Measurements from ENCODE around the gene CLCF1. TPM values are rescaled to one million over a fixed set of nuclear protein-coding genes. Genes with fewer than 3 reads are reported as not detected.
A peak's percentile ranks its signal among the peaks of the same experiment; 100 is the strongest.

Gene CLCF1
- total RNA-seq, 2 experiments from 2014 or later, result 0.09 to 0.27 TPM

DNA sequence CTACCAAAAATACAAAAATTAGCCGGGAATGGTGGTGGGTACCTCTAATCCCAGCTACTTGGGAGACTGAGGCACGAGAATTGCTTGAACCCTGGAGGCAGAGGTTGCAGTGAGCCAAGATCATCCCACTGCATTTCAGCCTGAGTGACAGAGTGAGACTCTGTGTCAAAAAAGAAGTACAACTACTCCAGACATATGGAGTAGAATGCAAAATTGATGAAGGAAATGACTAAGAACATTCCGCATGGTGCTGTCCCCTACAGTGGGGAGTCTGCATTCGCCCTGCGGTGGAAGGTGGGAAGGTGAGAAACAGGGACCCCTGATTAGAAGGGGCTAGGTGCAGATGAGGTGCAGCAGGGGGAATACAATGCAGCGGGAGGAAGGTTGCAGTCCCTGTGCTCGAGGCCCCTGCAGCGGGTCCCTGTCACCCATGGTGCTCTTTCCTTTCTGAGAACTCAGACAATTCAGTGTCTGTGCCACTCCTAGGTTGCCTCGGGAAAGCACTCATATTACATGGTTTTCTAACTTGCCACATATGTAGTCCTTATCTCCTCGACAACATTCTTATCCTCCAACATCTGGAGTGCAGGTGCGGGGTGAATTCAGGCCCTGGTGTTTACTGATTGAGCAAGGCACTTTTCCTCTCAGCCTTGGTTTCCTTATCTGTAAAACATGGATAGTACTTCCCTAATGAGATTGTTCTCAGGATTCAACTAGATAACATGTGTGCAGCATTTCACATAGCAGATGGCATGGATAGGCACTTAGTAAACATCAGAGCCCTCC, 25.2 kb downstream of the CLCF1 start:
- intact Hi-C loops (cut with DNase I, micrococcal nuclease), result no loop called here
- Mint-ChIP-seq H3K4me3 (no peak overlapping the region), H3K27me3 (no peaks in the 10 kb centered on the region), H3K9me3 (ENCODE audit: low read depth) (no peaks in the 10 kb centered on the region), H3K36me3 (ENCODE audit: low read depth) (no peaks in the 10 kb centered on the region), H3K27ac (no peak overlapping the region), H3K4me1 (peaks cover 69% of the 10 kb centered on the region)
- ATAC-seq (no peak), DNase-seq (no peak)
- POLR2A ChIA-PET, result no interaction called here
- CTCF ChIA-PET, result interaction anchor here (0.7 to 12.6 kb wide), 7 partner anchors 9 to 1197 kb away, joined by 3 to 445 read pairs (median 5); partner anchors contain the start of genes CLCF1 and RAD9A

DNA sequence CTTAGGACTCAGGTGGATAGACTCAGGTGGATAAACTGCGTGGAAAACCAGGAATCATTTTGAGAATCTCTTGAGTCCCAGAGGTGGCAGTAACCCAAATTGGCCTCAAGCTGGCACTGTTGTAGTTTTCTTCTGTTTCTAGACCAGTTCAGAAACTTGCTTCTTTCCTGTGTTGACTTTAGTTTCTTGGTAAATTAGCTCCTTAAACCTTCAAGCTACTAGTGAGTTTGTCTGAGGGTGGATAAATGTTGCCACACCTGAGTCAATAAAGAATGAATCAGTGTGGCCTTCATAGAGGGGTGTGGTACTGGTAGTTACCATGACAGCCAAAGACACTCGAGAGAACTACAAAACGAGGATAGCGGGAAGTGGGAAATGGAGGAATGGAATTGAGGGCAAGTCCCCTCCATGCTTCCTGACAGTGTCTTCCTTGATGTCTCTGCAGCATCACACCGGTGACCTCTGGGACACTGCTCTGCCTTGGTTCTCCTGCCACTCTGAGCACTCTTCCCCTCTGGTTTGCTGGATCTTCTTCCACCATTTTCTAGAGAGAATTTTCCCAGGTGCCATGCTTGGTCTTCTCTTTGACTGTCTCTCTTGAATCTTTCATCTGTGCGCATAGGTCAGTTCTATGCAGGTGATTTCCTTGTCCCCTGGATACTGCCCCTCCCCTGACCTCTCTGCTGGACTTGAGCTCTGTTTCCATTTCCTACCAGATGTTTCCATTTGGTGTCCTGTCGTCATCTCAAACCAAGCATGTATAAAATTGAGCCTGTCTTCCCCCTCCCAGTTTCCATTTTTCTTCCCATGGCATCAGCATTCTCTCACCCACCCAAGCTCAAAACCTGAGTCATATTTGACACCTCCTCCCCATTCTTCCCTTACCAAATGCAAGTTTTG, 27.2 kb downstream of the CLCF1 start:
- CTCF ChIA-PET, result interaction anchor here (0.6 to 5.3 kb wide), 38 partner anchors 9 to 1214 kb away, joined by 3 to 62 read pairs (median 4); partner anchors contain the start of genes CLCF1 and SSH3
- H3K4me3 Mint-ChIP-seq, result no peak overlapping the region
- POLR2A ChIA-PET, result interaction anchor here (0.6 kb wide), 1 partner anchor 36 kb away, joined by 3 read pairs; no protein-coding TSS in a partner anchor

GRCh38 chr11:67345247-67345919, 28.0 kb downstream of the CLCF1 start:
- POLR2A ChIA-PET, result no interaction called here
- Mint-ChIP-seq H3K27me3 (no peaks in the 10 kb centered on the region), H3K9me3 (ENCODE audit: low read depth) (peaks cover 3% of the 10 kb centered on the region), H3K36me3 (ENCODE audit: low read depth) (peaks cover 1% of the 10 kb centered on the region), H3K4me1 (peaks cover 52% of the 10 kb centered on the region), H3K27ac (peak overlapping the region; percentile 89), H3K4me3 (no peak overlapping the region)
- ATAC-seq, result peak; percentile 67
- CTCF ChIA-PET, result interaction anchor here (0.6 to 5.3 kb wide), 35 partner anchors 9 to 1213 kb away, joined by 3 to 62 read pairs (median 5); partner anchors contain the start of genes CLCF1 and SSH3
- DNase-seq, result peak; percentile 39
- intact Hi-C loops (cut with DNase I, micrococcal nuclease), result no loop called here

More for the DNA sequence above, 27.2 kb downstream of the CLCF1 start:
- H3K27ac Mint-ChIP-seq, result peak overlapping the region; percentile 89
- H3K27me3 Mint-ChIP-seq, result no peaks in the 10 kb centered on the region
- H3K4me1 Mint-ChIP-seq, result peaks cover 55% of the 10 kb centered on the region
- peaks cover 3% of the 10 kb centered on the region for H3K9me3 Mint-ChIP-seq (ENCODE audit: low read depth)
- peak; percentile 77 for ATAC-seq
- peak; percentile 45 for DNase-seq
- intact Hi-C loops (cut with DNase I, micrococcal nuclease), result loop anchor here in 1 of 2 experiments (1.0 kb wide), 1 partner anchor 36 kb away; no protein-coding TSS in a partner anchor
- H3K36me3 Mint-ChIP-seq (ENCODE audit: low read depth), result peaks cover 1% of the 10 kb centered on the region

DNA sequence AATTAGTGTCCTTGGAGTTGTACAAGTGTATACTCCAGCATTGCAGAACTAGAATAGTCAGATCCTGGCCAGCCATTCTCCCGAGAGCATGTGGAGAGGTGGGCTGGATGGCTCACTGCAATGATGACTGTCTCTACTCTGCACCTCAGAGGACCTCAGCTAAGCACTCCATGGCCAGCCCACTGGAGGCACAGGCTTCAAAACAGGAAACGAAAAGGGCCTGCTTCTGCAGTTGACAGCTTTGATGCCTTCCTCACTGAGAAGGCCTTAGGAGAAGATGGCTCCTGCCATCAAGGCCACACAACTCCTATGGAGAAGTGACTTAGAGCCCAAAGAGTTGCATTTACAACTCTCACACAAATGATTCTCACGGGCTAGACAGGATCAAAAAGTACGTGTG, 29.1 kb downstream of the CLCF1 start:
- intact Hi-C loops (cut with DNase I, micrococcal nuclease), result no loop called here
- Mint-ChIP-seq H3K9me3 (ENCODE audit: low read depth) (peaks cover 3% of the 10 kb centered on the region), H3K36me3 (ENCODE audit: low read depth) (peaks cover 1% of the 10 kb centered on the region), H3K4me3 (no peak overlapping the region), H3K27me3 (no peaks in the 10 kb centered on the region), H3K4me1 (peaks cover 47% of the 10 kb centered on the region), H3K27ac (peak overlapping the region; percentile 89)
- ChIA-PET POLR2A (no interaction called here), CTCF (interaction anchor here (0.6 to 5.3 kb wide), 8 partner anchors 24 to 723 kb away, joined by 3 to 62 read pairs (median 14); partner anchors contain the start of gene CLCF1)
- DNase-seq, result peak; percentile 47
- ATAC-seq, result peak; percentile 50

- Mint-ChIP-seq H3K4me3 (no peak overlapping the region), H3K36me3 (ENCODE audit: low read depth) (no peaks in the 10 kb centered on the region), H3K27ac (no peak overlapping the region), H3K27me3 (no peaks in the 10 kb centered on the region), H3K4me1 (no peaks in the 10 kb centered on the region), H3K9me3 (ENCODE audit: low read depth) (no peaks in the 10 kb centered on the region)
- intact Hi-C loops (cut with DNase I, micrococcal nuclease), result no loop called here
- ATAC-seq, result no peak
- no peak for DNase-seq
- ChIA-PET POLR2A (no interaction called here), CTCF (interaction anchor here (0.5 to 3.0 kb wide), 5 partner anchors 9 to 45 kb away, joined by 3 to 16 read pairs (median 6); no protein-coding TSS in a partner anchor)
Observed at GRCh38 chr11:67337257-67337656, 36.1 kb downstream of the CLCF1 start.

DNA sequence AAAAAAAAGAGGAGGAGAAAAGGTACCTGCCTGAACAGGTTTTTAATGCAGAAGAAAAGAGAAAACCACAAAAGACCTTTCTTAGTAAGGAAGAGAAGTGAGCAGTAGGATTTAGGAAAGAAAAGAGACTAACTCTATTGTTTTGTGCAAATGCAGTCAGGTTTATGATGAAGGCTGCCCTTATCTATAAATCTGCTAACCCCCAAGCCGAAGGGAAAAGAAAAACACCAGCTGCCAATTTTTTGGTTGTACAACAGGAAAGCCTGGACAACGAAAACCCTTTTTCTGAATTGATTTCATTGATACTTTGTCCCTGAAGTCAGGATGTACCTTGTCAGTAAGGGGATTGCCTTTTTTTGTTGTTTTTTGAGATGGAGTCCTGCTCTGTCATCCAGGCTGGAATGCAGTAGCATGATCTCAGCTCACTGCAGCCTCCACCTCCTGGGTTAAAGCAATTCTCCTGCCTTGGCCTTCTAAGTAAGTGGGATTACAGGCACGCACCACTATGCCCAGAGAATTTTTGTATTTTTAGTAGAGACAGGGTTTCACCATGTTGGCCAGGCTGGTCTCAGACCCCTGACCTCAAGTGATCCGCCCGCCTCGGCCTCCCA, 41.2 kb downstream of the CLCF1 start:
- Mint-ChIP-seq H3K27ac (no peak overlapping the region), H3K4me3 (no peak overlapping the region), H3K27me3 (no peaks in the 10 kb centered on the region), H3K9me3 (ENCODE audit: low read depth) (no peaks in the 10 kb centered on the region), H3K4me1 (no peaks in the 10 kb centered on the region), H3K36me3 (ENCODE audit: low read depth) (no peaks in the 10 kb centered on the region)
- CTCF ChIA-PET, result interaction anchor here (0.8 to 2.1 kb wide), 3 partner anchors 13 to 41 kb away, joined by 3 to 11 read pairs (median 7); partner anchors contain the start of gene CLCF1
- ATAC-seq, result no peak
- intact Hi-C loops (cut with DNase I, micrococcal nuclease), result no loop called here
- no peak for DNase-seq
- POLR2A ChIA-PET, result no interaction called here

- CTCF ChIA-PET, result interaction anchor here (0.7 to 4.6 kb wide), 3 partner anchors 16 to 62 kb away, joined by 3 to 22 read pairs (median 4); no protein-coding TSS in a partner anchor
- peaks cover 5% of the 10 kb centered on the region for H3K4me1 Mint-ChIP-seq
- intact Hi-C loops (cut with DNase I, micrococcal nuclease), result no loop called here
- no peaks in the 10 kb centered on the region for H3K36me3 Mint-ChIP-seq (ENCODE audit: low read depth)
- POLR2A ChIA-PET, result no interaction called here
- no peak overlapping the region for H3K4me3 Mint-ChIP-seq
- DNase-seq (no peak), ATAC-seq (no peak)
- no peak overlapping the region for H3K27ac Mint-ChIP-seq
- H3K9me3 Mint-ChIP-seq (ENCODE audit: low read depth), result no peaks in the 10 kb centered on the region
- peaks cover 2% of the 10 kb centered on the region for H3K27me3 Mint-ChIP-seq
Observed at GRCh38 chr11:67323526-67323925, 49.9 kb downstream of the CLCF1 start.

- no peak overlapping the region for H3K4me3 Mint-ChIP-seq
- ATAC-seq (no peak), DNase-seq (no peak)
- peaks cover 3% of the 10 kb centered on the region for H3K27me3 Mint-ChIP-seq
- H3K36me3 Mint-ChIP-seq (ENCODE audit: low read depth), result no peaks in the 10 kb centered on the region
- H3K9me3 Mint-ChIP-seq (ENCODE audit: low read depth), result no peaks in the 10 kb centered on the region
- ChIA-PET CTCF (interaction anchor here (0.6 to 4.6 kb wide), 5 partner anchors 30 to 86 kb away, joined by 3 to 22 read pairs (median 4); no protein-coding TSS in a partner anchor), POLR2A (interaction anchor here (0.6 kb wide), 1 partner anchor 314 kb away, joined by 5 read pairs; no protein-coding TSS in a partner anchor)
- peaks cover 9% of the 10 kb centered on the region for H3K4me1 Mint-ChIP-seq
- intact Hi-C loops (cut with DNase I, micrococcal nuclease), result no loop called here
- H3K27ac Mint-ChIP-seq, result no peak overlapping the region
Observed at GRCh38 chr11:67322049-67322448, 51.3 kb downstream of the CLCF1 start.

DNA sequence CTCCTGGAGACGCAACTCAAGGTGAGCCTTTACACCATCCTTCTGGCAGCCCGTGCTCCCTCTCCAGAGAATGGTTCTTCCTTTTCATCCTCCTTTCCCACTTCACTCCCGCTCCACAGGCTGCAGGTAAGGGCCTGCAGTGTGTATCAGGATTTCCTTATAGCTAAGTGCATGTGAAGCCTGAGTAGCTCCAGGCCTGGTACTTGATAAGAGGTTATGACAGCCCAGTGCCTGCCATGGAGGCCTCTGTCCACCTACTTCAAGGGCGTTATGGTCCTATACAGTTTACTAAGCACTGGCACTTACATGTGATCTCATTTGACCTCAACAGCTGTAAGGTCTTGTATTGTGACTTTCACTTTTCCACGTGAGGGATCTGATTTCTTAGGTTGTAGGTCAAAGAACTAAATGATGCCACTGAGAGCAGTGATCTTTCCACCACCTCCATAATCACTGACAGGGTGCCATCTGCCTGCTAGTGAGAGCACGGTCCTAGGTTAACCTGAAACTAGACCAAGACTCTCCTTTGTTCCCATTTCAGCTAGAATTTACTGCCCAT, 52.0 kb downstream of the CLCF1 start:
- Mint-ChIP-seq H3K9me3 (ENCODE audit: low read depth) (no peaks in the 10 kb centered on the region), H3K27ac (no peak overlapping the region), H3K36me3 (ENCODE audit: low read depth) (no peaks in the 10 kb centered on the region), H3K27me3 (peaks cover 3% of the 10 kb centered on the region), H3K4me3 (no peak overlapping the region), H3K4me1 (peaks cover 9% of the 10 kb centered on the region)
- intact Hi-C loops (cut with DNase I, micrococcal nuclease), result no loop called here
- ChIA-PET CTCF (interaction anchor here (0.7 to 4.6 kb wide), 6 partner anchors 25 to 86 kb away, joined by 3 to 22 read pairs (median 4); no protein-coding TSS in a partner anchor), POLR2A (no interaction called here)
- ATAC-seq, result no peak
- DNase-seq, result no peak

DNA sequence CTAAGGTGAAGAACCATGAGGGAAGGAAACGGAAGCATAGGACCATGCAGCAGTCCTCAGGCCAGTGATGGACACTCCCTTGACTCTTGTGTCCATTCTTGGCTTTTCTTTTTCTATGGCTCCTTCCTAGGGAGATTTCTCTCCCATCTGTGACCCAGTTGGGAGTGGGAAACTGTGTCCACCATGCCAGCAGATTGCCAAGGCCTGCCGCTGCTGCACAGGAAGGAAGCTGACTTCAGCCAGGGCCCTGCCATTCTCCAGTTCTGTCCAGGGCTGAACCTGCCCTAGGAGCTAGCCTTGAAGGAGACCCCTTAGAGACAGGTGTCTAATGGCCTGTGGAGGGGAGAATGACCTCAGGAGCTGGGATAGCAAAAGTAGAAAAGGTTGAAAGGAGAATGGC, 52.7 kb downstream of the CLCF1 start:
- H3K27ac Mint-ChIP-seq, result no peak overlapping the region
- H3K9me3 Mint-ChIP-seq (ENCODE audit: low read depth), result no peaks in the 10 kb centered on the region
- DNase-seq, result no peak
- POLR2A ChIA-PET, result no interaction called here
- CTCF ChIA-PET, result interaction anchor here (0.7 to 4.6 kb wide), 9 partner anchors 16 to 80 kb away, joined by 3 to 22 read pairs (median 4); partner anchors contain the start of gene SSH3
- peaks cover 10% of the 10 kb centered on the region for H3K4me1 Mint-ChIP-seq
- ATAC-seq, result no peak
- H3K27me3 Mint-ChIP-seq, result peaks cover 3% of the 10 kb centered on the region
- intact Hi-C loops (cut with DNase I, micrococcal nuclease), result no loop called here
- H3K4me3 Mint-ChIP-seq, result no peak overlapping the region
- no peaks in the 10 kb centered on the region for H3K36me3 Mint-ChIP-seq (ENCODE audit: low read depth)

Measured in activated CD4-positive, alpha-beta T cell treated with anti-CD3 and anti-CD28 coated beads for 36 hours (primary cell).